ENCODE data around the gene RNF145.
"Not testable (repeated sequence)": the region's sequence is repeated elsewhere in the genome, so short reads cannot be mapped to it uniquely, and the experiment has no call there.

RNF145 gene

DNA sequence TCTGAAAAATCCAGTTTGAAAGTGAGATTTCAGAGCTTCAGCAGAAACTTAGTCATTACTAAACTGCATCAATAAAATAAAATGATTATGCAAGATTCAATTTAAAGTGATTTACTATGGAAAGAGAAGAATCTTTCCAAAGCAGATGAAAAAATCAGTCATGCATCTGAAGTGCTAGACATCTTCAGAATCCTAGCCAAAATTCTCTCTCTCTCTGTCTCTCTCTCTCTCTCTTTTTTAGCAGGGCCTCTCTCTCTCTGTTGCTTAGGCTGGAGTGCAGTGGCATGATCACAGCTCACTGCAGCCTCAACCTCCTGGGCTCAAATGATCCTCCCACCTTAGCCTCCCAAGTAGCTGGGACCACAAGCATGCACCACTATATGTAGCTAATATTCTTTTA lies 35.5 kb upstream of the RNF145 start:
- TF ChIP-seq ZFX (IDR thresholded peaks at IDR 0.05) (no peak), CTCF (conservative IDR thresholded peaks at IDR 0.05) (no peak)

DNA sequence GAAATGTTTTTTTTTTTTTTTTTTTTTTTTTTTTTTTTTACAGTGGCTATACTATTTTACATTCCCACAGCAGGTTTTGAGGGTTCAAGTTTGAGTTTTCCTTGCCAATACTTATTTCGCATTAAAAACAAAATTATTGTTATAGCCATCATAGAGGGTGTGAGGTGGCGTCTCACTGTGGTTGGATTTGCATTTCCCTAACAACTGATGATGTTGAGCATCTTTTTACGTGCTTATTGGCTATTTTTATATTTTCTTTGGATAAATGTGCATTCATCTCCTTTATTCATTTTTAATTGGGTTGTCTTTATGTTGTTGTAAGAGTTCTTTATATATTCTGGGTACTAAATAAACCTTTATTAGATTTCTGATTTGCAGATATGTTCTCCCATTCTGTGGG lies 34.8 kb upstream of the RNF145 start:
- no peak overlapping the region for H3K27ac ChIP-seq
- TF ChIP-seq ZFX (IDR thresholded peaks at IDR 0.05) (no peak), CTCF (conservative IDR thresholded peaks at IDR 0.05) (no peak)

More for the DNA sequence above, 35.5 kb upstream of the RNF145 start:
- H3K27ac ChIP-seq: no peak overlapping the region

DNA sequence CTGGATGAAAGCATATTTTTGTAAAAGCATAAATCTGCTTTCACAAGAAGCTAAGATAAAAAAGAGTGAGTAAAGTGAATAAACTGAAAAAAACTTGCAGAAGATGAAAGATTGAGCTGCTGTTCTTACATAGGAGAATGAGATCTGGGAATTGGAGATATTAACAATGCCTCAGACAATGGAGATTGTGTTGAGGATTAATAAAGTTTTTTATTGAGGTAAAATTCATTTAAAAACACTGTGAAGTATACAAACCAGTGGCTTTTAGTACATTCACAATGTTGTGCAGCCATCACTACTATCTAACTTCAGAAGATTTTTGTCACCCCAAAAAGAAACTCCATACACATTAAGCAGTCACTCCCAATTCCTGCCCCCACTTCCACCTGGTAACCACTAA lies 34.0 kb upstream of the RNF145 start:
- TF ChIP-seq ZFX (IDR thresholded peaks at IDR 0.05): no peak
- no peak for TF ChIP-seq CTCF (conservative IDR thresholded peaks at IDR 0.05)
- H3K27ac ChIP-seq: no peak overlapping the region

GRCh38 chr5:159242656-159243055 lies 33.3 kb upstream of the RNF145 start:
- TF ChIP-seq ZFX (IDR thresholded peaks at IDR 0.05): no peak
- TF ChIP-seq CTCF (conservative IDR thresholded peaks at IDR 0.05): no peak

DNA sequence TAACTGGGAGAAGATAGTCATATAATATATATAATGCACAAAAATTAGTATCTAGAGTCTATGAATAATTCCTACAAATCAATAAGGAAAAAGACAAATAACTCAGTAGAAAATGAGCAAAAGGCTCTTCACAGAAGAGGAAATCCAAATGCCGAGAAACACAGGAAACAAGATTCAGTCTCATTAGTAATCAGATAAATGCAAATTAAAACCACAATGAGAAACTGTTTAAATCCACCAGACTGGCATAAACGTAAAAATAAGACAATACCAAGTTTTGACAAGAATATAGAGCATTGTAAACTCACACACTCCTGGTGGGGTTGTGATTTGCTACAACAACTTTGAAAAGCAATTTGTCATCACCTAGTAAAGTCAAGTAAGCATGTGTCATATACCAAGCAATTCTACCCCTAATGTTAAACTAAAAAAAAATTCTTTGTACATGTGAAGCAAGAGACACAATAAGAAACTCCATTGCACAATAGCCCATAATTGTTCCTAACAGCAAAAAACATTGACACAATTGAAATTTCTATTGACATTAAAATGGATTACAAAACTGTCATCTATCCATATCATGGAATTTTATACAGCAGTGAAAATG lies 32.7 kb upstream of the RNF145 start:
- TF ChIP-seq CTCF (conservative IDR thresholded peaks at IDR 0.05) (no peak), ZFX (IDR thresholded peaks at IDR 0.05) (no peak)
- H3K27ac ChIP-seq: no peak overlapping the region

More at GRCh38 chr5:159242656-159243055, 33.3 kb upstream of the RNF145 start:
- no peak overlapping the region for H3K27ac ChIP-seq

- TF ChIP-seq CTCF (conservative IDR thresholded peaks at IDR 0.05) (no peak), ZFX (IDR thresholded peaks at IDR 0.05) (no peak)
- H3K27ac ChIP-seq: no peak overlapping the region
These were observed 31.0 kb upstream of the RNF145 start for GRCh38 chr5:159240301-159240870.

DNA sequence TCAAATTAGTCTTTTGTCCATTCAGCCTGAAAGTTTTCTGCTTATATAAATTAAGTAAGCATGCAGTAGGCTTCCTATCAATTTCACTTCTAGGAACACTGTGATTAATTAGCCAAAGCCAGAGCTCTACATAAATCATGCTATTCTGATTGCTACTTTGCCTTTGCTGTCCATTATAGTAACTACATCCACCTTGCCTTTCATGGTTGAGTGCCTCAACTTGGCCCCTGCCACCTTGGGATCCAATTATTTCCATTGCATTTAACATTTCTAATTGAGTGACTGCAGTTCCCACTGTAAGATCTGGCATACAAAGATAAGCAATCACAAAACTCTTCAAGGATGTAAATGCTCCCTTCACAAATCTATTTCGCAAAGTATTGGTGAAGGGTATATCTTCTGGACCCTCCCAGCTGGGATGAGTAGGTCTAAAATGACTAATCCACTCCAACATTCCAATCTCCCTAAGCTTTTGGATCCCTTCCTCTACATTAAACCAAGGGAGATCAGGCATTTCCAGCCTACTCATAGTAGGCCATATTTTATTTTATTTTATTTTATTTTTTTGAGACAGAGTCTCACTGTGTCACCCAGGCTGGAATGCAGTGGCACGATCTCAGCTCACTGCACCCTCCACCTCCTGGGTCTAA lies 26.6 kb upstream of the RNF145 start:
- not testable (repeated sequence) for H3K27ac ChIP-seq
